ENCODE data around the gene NR5A1.

Gene NR5A1

DNA sequence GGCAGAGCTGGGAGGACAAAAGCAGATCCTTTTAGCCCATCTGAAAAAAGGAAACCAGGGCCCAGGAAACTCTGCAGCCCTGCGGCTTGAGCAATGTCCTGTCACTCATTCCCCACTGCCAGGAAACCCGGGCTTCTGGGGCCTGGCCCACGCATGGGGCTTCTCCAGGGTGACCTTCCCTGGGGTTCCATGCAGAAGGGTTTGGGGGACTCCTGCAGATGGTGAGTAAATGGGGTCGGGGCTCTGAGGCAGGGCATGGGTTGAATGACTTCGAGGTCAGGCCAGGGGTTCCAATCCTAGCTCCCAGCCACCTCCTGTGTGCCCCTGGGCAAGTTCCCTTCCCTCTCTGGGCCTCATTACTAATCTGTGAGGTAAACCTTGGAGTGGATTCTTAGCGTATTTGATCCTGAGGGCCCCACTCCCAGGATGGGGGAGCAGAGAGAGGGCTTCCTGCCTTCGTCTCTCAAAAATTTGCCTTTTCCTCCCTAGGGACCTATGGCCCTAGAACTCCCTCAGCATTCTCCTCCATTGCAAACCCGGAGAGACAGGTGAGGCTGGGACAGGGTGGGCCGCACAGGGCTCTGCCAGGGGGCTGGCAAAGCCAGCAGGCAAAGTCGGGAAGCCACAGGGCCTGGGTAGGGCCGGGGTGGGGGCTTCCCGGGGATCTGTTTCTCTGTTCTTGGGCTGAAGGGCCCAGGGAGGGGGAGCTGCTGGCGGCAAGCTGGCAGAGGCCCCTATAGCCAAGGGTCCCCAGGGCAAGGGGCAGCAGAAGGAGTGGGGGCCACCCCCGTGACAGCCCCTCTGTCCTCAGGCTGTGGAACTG is 31.1 kb downstream of the NR5A1 start:
- Histone ChIP-seq H3K36me3 (no peaks in the 10 kb centered on the region), H3K27ac (no peak overlapping the region), H3K4me3 (no peak overlapping the region), H3K27me3 (peaks cover 0 to 88% of the 10 kb centered on the region in 2 donors), H3K9me3 (no peaks in the 10 kb centered on the region), H3K4me1 (peaks cover 0 to 16% (median 10%) of the 10 kb centered on the region in 4 donors)
- no peak for DNase-seq
- TF ChIP-seq, protein P1, sequence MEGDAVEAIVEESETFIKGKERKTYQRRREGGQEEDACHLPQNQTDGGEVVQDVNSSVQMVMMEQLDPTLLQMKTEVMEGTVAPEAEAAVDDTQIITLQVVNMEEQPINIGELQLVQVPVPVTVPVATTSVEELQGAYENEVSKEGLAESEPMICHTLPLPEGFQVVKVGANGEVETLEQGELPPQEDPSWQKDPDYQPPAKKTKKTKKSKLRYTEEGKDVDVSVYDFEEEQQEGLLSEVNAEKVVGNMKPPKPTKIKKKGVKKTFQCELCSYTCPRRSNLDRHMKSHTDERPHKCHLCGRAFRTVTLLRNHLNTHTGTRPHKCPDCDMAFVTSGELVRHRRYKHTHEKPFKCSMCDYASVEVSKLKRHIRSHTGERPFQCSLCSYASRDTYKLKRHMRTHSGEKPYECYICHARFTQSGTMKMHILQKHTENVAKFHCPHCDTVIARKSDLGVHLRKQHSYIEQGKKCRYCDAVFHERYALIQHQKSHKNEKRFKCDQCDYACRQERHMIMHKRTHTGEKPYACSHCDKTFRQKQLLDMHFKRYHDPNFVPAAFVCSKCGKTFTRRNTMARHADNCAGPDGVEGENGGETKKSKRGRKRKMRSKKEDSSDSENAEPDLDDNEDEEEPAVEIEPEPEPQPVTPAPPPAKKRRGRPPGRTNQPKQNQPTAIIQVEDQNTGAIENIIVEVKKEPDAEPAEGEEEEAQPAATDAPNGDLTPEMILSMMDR (IDR thresholded peaks at IDR 0.05) = no peak
- intact Hi-C loops (cut with DNase I; ENCODE audit: low total_unique reads) = no loop called here

DNA sequence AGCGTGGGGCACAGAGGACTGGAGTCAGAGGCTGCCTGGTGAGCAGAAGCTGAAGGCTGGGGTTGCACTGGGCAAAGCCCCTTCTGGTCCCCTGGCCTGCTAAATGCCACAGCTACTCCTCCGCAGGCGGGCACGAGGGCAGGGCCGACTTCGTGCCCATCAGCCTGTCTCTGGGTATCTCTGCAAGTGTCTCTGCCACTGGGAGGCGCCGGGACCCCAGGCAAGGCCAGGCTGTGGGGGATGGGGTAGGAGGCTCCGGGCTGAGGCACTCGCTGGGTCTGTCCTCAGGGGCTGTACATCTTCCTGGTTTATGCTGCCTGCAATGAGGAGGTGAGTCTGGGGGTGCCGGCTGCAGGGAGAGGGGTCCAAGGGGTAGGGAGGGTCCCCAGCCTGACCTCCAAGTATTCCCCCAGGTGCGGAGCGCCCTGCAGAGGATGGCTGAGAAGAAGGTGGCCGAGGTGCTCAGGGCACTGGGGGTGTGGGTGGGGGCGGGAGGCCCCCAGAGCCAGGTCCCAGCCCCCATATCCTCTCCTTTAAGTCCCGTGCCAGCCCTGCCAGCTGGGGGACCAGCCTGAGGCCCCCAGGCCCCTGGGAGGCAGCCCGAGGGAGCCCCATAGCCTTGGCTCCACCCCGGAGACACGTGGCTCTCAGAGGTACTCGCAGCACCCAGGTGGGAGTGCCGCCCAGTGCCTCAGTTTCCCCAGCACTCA is 31.9 kb downstream of the NR5A1 start:
- H3K4me1 ChIP-seq = peaks cover 0 to 16% (median 10%) of the 10 kb centered on the region in 4 donors
- no peaks in the 10 kb centered on the region for H3K36me3 ChIP-seq
- peaks cover 0 to 88% of the 10 kb centered on the region in 2 donors for H3K27me3 ChIP-seq
- H3K4me3 ChIP-seq = no peak overlapping the region
- no peak for DNase-seq
- H3K27ac ChIP-seq = no peak overlapping the region
- TF ChIP-seq, protein P1 (IDR thresholded peaks at IDR 0.05) = no peak
- no peaks in the 10 kb centered on the region for H3K9me3 ChIP-seq
- intact Hi-C loops (cut with DNase I; ENCODE audit: low total_unique reads) = no loop called here

DNA sequence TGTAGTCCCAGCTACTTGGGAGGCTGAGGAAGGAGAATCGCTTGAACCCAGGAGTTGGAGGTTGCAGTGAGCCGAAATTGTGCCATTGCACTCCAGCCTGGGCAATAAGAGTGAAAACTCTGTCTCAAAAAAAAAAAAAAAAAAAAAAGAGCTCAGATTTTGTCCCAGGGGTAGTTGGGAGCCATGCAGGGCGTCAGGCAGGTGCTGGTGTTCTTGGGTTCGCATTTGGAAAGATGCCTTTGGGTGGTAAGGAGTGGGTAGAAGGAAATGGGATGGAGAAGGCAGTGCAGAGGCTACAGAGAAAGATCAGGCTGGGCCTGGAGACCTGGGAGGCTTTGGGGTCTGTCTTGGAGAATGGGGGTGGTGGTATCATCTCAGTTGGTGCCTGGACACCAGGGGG is 33.0 kb downstream of the NR5A1 start:
- TF ChIP-seq, protein P1 (IDR thresholded peaks at IDR 0.05) = no peak
- H3K27me3 ChIP-seq = peaks cover 0 to 87% of the 10 kb centered on the region in 2 donors
- DNase-seq = no peak
- no peak overlapping the region for H3K4me3 ChIP-seq
- peaks cover 0 to 16% (median 10%) of the 10 kb centered on the region in 4 donors for H3K4me1 ChIP-seq
- H3K27ac ChIP-seq = no peak overlapping the region
- intact Hi-C loops (cut with DNase I; ENCODE audit: low total_unique reads) = no loop called here
- no peaks in the 10 kb centered on the region for H3K9me3 ChIP-seq
- H3K36me3 ChIP-seq = no peaks in the 10 kb centered on the region

DNA sequence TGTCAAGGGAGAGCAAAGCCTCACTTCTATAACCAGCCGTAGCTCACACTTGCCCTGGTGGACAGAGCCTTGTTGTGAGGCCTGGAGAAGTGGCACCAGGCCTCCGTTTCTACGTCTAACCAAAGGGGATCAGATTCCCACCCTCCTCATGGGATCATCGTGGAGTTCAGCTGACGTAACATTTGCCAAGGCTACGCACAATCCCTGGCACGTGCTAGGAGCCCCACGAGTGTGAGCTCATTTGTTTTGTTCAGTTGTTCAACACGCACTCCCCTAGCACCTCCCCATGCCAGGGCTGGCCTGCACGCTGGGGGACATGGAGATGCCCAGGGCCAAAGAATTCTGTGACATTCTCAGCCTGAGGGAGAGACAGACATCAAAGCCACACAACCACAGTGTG is 33.9 kb downstream of the NR5A1 start:
- intact Hi-C loops (cut with DNase I; ENCODE audit: low total_unique reads) = no loop called here
- Histone ChIP-seq H3K36me3 (no peaks in the 10 kb centered on the region), H3K27me3 (peaks cover 0 to 87% of the 10 kb centered on the region in 2 donors), H3K9me3 (no peaks in the 10 kb centered on the region), H3K4me3 (no peak overlapping the region), H3K27ac (no peak overlapping the region), H3K4me1 (peaks cover 0 to 15% (median 10%) of the 10 kb centered on the region in 4 donors)
- no peak for DNase-seq
- TF ChIP-seq, protein P1 (IDR thresholded peaks at IDR 0.05) = no peak

DNA sequence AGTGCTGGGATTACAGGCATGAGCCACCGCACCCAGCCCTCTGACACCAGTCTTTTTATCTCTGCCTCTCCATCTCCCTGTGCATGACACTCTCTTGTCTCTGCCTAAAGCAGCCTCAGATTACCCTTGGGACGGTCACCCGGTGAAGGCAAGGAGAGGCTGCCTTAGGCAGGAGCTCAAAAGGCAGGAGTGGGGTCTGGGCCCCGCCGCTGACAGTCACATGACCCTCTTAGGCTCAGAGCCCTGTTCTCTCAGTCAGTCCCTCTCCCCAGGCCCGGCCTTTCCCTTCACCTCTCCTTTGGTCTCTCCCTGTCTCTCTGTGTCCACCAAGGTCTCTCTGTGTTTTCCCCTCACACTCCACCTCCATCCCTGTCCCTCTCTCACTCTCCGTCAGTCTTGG is 34.4 kb downstream of the NR5A1 start:
- no peak overlapping the region for H3K4me3 ChIP-seq
- intact Hi-C loops (cut with DNase I; ENCODE audit: low total_unique reads) = no loop called here
- TF ChIP-seq, protein P1 (IDR thresholded peaks at IDR 0.05) = no peak
- peaks cover 0 to 10% (median 5%) of the 10 kb centered on the region in 4 donors for H3K4me1 ChIP-seq
- H3K9me3 ChIP-seq = no peaks in the 10 kb centered on the region
- H3K27me3 ChIP-seq = peaks cover 0 to 87% of the 10 kb centered on the region in 2 donors
- H3K27ac ChIP-seq = no peak overlapping the region
- H3K36me3 ChIP-seq = no peaks in the 10 kb centered on the region
- no peak for DNase-seq
